IPS DF 6.9 (cell line): ENCODE measurements around the gene IQCB1.
"Not testable (repeated sequence)": the region's sequence is repeated elsewhere in the genome, so short reads cannot be mapped to it uniquely, and the experiment has no call there.

Experiments used
- DNase-seq: peaks from one replicate; pipeline ENCODE4 v3.0.0-alpha.2; 2013; ENCODE audit warnings: low read depth, low spot score
- H3K27ac ChIP-seq: one replicate; pipeline ENCODE4 v1.5.1; 2013; ENCODE audit warnings: low read length, control low read depth
- H3K27me3 ChIP-seq: 2 replicates; pipeline ENCODE4 v1.6.1; 2013; ENCODE audit warnings: mild to moderate bottlenecking, low read length; ENCODE audit not compliant: control insufficient read depth, insufficient read depth
- H3K36me3 ChIP-seq: 2 replicates; pipeline ENCODE4 v1.6.1; 2013; ENCODE audit warnings: low read length; ENCODE audit not compliant: control insufficient read depth, insufficient read depth
- H3K4me1 ChIP-seq: 2 replicates; pipeline ENCODE4 v1.6.1; 2013; ENCODE audit warnings: low read length; ENCODE audit not compliant: control insufficient read depth, insufficient read depth
- H3K4me3 ChIP-seq: 2 replicates; pipeline ENCODE4 v1.5.1; 2013; ENCODE audit warnings: mild to moderate bottlenecking, low read length
- H3K9me3 ChIP-seq: 2 replicates; pipeline ENCODE4 v1.6.1; 2013; ENCODE audit warnings: low read length, inconsistent platforms; ENCODE audit not compliant: control insufficient read depth, insufficient read depth
- WGBS: extraction: QIAGEN DNeasy Blood & Tissue Kit; methylation state at CpG from one replicate; pipeline ENCODE4 v1.1.7; 2013; ENCODE audit warnings: mixed read lengths, missing lambda C conversion rate; ENCODE audit not compliant: insufficient read length, insufficient coverage; 5-methylcytosine and 5-hydroxymethylcytosine counted together

IQCB1 gene, protein sequence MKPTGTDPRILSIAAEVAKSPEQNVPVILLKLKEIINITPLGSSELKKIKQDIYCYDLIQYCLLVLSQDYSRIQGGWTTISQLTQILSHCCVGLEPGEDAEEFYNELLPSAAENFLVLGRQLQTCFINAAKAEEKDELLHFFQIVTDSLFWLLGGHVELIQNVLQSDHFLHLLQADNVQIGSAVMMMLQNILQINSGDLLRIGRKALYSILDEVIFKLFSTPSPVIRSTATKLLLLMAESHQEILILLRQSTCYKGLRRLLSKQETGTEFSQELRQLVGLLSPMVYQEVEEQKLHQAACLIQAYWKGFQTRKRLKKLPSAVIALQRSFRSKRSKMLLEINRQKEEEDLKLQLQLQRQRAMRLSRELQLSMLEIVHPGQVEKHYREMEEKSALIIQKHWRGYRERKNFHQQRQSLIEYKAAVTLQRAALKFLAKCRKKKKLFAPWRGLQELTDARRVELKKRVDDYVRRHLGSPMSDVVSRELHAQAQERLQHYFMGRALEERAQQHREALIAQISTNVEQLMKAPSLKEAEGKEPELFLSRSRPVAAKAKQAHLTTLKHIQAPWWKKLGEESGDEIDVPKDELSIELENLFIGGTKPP

GRCh38 chr3:121834671-121835464 lies at the start of gene IQCB1, which contains the start of gene EAF2:
TSS of gene IQCB1 (minus strand) at chr3:121835060. CDS start at chr3:121828960, 6,100 bp downstream.
TSS of gene EAF2 (plus strand) at chr3:121835209. CDS start at chr3:121835286, 77 bp downstream.
- Histone ChIP-seq H3K27me3 (peaks cover 1% of the 10 kb centered on the region; the same call in 1 of the 2 replicates), H3K4me3 (peak within 1 kb of the TSS; percentile 83), H3K9me3 (no peaks in the 10 kb centered on the region), H3K27ac (no peak within 1 kb of the TSS), H3K36me3 (no peaks in the 10 kb centered on the region), H3K4me1 (no peaks in the 10 kb centered on the region)
- WGBS, result no CpG with 5 or more reads among the region's 54 CpGs
- peak; percentile 91 for DNase-seq

GRCh38 chr3:121883507-121883906 lies 48.6 kb upstream of the IQCB1 start:
- no peak for DNase-seq
- WGBS, result no CpG with 5 or more reads among the region's 1 CpG

GRCh38 chr3:121878411-121878810 lies 43.6 kb upstream of the IQCB1 start:
- no peak overlapping the region for H3K27ac ChIP-seq
- H3K4me1 ChIP-seq, result no peaks in the 10 kb centered on the region
- no peak overlapping the region for H3K4me3 ChIP-seq
- H3K36me3 ChIP-seq, result no peaks in the 10 kb centered on the region
- no CpG with 5 or more reads among the region's 1 CpG for WGBS
- H3K9me3 ChIP-seq, result no peaks in the 10 kb centered on the region
- DNase-seq, result no peak
- H3K27me3 ChIP-seq, result no peaks in the 10 kb centered on the region

More at GRCh38 chr3:121883507-121883906, 48.6 kb upstream of the IQCB1 start:
- Histone ChIP-seq H3K4me3 (no peak overlapping the region), H3K9me3 (no peaks in the 10 kb centered on the region), H3K4me1 (no peaks in the 10 kb centered on the region; the same call in 1 of the 2 replicates), H3K27ac (no peak overlapping the region), H3K27me3 (no peaks in the 10 kb centered on the region), H3K36me3 (no peaks in the 10 kb centered on the region)

GRCh38 chr3:121871430-121871829 lies 36.6 kb upstream of the IQCB1 start:
- no peak for DNase-seq
- H3K9me3 ChIP-seq, result no peaks in the 10 kb centered on the region
- H3K27ac ChIP-seq, result no peak overlapping the region
- no peaks in the 10 kb centered on the region for H3K36me3 ChIP-seq
- no peaks in the 10 kb centered on the region for H3K27me3 ChIP-seq
- H3K4me1 ChIP-seq, result no peaks in the 10 kb centered on the region
- no peak overlapping the region for H3K4me3 ChIP-seq
- no CpG with 5 or more reads among the region's 1 CpG for WGBS

GRCh38 chr3:121870717-121871116 lies 35.9 kb upstream of the IQCB1 start:
- H3K27me3 ChIP-seq, result no peaks in the 10 kb centered on the region
- H3K27ac ChIP-seq, result no peak overlapping the region
- H3K4me3 ChIP-seq, result no peak overlapping the region
- H3K4me1 ChIP-seq, result no peaks in the 10 kb centered on the region
- H3K9me3 ChIP-seq, result no peaks in the 10 kb centered on the region
- H3K36me3 ChIP-seq, result no peaks in the 10 kb centered on the region
- no peak for DNase-seq

- no peaks in the 10 kb centered on the region for H3K4me1 ChIP-seq
- no peaks in the 10 kb centered on the region for H3K27me3 ChIP-seq
- H3K36me3 ChIP-seq, result no peaks in the 10 kb centered on the region
- WGBS, result no CpG with 5 or more reads among the region's 2 CpGs
- no peak overlapping the region for H3K4me3 ChIP-seq
- H3K9me3 ChIP-seq, result no peaks in the 10 kb centered on the region
- no peak for DNase-seq
- H3K27ac ChIP-seq, result no peak overlapping the region
Observed at GRCh38 chr3:121869736-121870135, 34.9 kb upstream of the IQCB1 start.

DNA sequence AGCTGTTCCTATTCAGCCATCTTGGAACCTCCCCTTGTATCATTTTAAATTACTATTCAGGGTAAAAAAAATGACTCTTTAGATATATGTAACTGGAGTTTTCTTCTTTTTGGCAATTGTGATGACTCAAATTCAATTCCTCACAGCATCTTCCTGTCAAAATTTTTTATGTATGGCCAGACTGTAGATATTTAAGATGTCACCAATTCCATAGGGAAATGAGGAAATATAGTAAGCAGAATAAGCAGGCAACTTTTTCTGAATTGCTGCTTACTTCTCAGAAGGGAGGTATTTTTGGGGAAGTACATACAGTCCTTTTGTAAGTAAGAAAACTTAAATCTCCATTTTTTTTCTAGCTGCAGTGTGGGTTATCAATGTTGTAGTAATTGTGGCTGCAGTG lies 28.9 kb upstream of the IQCB1 start:
- no peak overlapping the region for H3K27ac ChIP-seq
- no peak overlapping the region for H3K4me3 ChIP-seq
- peaks cover 2% of the 10 kb centered on the region; the same call in 1 of the 2 replicates for H3K9me3 ChIP-seq
- H3K36me3 ChIP-seq, result no peaks in the 10 kb centered on the region
- no peaks in the 10 kb centered on the region for H3K4me1 ChIP-seq
- H3K27me3 ChIP-seq, result no peaks in the 10 kb centered on the region
- DNase-seq, result no peak

DNA sequence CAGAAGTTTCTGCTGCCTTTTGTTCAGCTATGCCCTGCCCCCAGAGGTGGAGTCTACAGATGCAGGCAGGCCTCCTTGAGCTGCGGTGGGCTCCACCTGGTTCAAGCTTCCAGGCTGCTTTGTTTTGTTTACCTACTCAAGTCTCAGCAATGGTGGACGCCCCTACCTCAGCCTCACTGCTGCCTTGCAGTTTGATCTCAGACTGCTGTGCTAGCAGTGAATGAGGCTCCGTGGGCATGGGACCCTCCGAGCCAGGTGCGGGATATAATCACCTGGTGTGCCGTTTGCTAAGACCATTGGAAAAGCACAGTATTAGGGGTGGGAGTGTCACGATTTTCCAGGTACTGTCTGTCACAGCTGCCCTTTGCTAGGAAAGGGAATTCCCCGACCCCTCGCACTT lies 28.4 kb upstream of the IQCB1 start:
- no CpG with 5 or more reads among the region's 9 CpGs for WGBS
- not testable (repeated sequence) for H3K27ac ChIP-seq, DNase-seq, H3K27me3 ChIP-seq, H3K4me3 ChIP-seq, H3K9me3 ChIP-seq, H3K36me3 ChIP-seq, H3K4me1 ChIP-seq

DNA sequence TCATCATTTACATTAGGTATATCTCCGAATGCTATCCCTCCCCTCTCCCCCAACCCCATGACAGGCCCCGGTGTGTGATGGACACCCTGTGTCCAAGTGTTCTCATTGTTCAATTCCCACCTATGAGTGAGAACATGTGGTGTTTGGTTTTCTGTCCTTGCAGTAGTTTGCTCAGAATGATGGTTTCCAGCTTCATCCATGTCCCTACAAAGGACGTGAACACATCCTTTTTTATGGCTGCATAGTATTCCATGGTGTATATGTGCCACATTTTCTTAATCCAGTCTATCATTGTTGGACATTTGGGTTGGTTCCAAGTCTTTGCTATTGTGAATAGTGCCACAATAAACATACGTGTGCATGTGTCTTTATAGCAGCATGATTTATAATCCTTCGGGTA lies 22.9 kb upstream of the IQCB1 start:
- DNase-seq, H3K4me3 ChIP-seq, H3K27me3 ChIP-seq, H3K36me3 ChIP-seq, H3K27ac ChIP-seq, H3K9me3 ChIP-seq, H3K4me1 ChIP-seq: not testable (repeated sequence)
- no CpG with 5 or more reads among the region's 5 CpGs for WGBS

GRCh38 chr3:121855555-121855954 lies 20.7 kb upstream of the IQCB1 start:
- no peak overlapping the region for H3K4me3 ChIP-seq
- no peaks in the 10 kb centered on the region for H3K4me1 ChIP-seq
- DNase-seq, result no peak
- H3K27ac ChIP-seq, result no peak overlapping the region
- H3K9me3 ChIP-seq, result no peaks in the 10 kb centered on the region
- 100% methylated on average over 1 of the region's 5 CpGs for WGBS
- H3K36me3 ChIP-seq, result no peaks in the 10 kb centered on the region
- no peaks in the 10 kb centered on the region for H3K27me3 ChIP-seq
